Mucosa of descending colon (tissue), 3 donors: ENCODE results near the gene CD1D. TPM values are rescaled to one million over a fixed set of nuclear protein-coding genes. Genes with fewer than 3 reads are reported as not detected.

Experiments
- ATAC-seq: fragments of 200-7000 bp; cut with Tn5 transposase; one replicate; pipeline ENCODE4 v1.9.1; 2020; ENCODE audit warnings: mild to moderate bottlenecking, moderate library complexity
- DNase-seq, 3 donors: peaks; one replicate each; pipeline ENCODE4 v3.0.0-alpha.2; 2020
- H3K36me3 ChIP-seq: fragments of 200-600 bp; one replicate; pipeline ENCODE4 v1.8.0; 2021; ENCODE audit warnings: low read depth, mild to moderate bottlenecking
- H3K4me1 ChIP-seq: fragments of 200-600 bp; one replicate; pipeline ENCODE4 v1.8.0; 2021; ENCODE audit warnings: low read depth, mild to moderate bottlenecking
- H3K4me3 ChIP-seq: fragments of 200-600 bp; one replicate; pipeline ENCODE4 v1.8.0; 2021; ENCODE audit warnings: mild to moderate bottlenecking
- H3K9me3 ChIP-seq: fragments of 200-600 bp; one replicate; pipeline ENCODE4 v1.8.0; 2021; ENCODE audit warnings: mild to moderate bottlenecking
- intact Hi-C, 2 donors: fragments of 100-400 bp; cut with DNase I in 1 of 2; cut with micrococcal nuclease in 1 of 2; formaldehyde crosslinking; loops; one replicate each; pipeline versions ENCODE4 v1.11.0 to v1.11.1; 2022; cut with DNase I, micrococcal nuclease
- total RNA-seq, 3 donors: library from RNA; stranded (reverse); fragmentation: NEBNext Ultra II Directional in 2 of 3; extraction: Animal tissue kit (Norgen Biotek cat#: 25700) in 2 of 3; gene quantifications; one replicate each; pipeline versions ENCODE4 v1.2.1 to v1.2.4, GENCODE V29; 2021 to 2023
- TF ChIP-seq, protein P1 (sequence below): fragments of 200-600 bp; IDR thresholded peaks from one replicate; pipeline ENCODE4 v1.8.0; 2022; ENCODE audit warnings: antibody characterized with exemption, mild to moderate bottlenecking
- donor health status: DM: no; HTN: no; CAD: no; lungs with moderate emphysema.
- donor health status: DM: no; HTN: no; CAD: no.
- donor health status: DM: no; HTN: yes; CAD: no.

CD1D gene
- total RNA-seq, 3 donors from 2014 or later, result 2.4 to 7.5 (median 5.4) TPM

DNA sequence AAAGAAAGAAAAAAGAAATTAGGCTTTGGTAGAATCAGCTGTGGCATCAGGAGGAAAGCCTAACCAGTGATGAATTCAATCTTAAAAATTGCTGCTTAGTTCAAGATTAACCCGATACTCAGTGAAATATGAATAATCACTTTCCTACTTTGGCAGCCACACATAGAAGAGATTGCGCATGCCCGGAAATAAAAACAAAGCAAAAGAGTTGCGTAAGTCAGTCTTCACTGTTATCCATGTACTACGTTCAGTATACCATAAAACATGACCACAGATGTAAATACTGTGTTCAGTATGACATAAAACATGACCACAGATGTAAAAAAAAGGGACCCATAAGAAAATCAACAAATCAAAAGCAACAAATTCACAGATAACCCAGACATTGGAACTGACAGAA, 19.2 kb downstream of the CD1D start:
- no peak for DNase-seq
- TF ChIP-seq, protein P1, sequence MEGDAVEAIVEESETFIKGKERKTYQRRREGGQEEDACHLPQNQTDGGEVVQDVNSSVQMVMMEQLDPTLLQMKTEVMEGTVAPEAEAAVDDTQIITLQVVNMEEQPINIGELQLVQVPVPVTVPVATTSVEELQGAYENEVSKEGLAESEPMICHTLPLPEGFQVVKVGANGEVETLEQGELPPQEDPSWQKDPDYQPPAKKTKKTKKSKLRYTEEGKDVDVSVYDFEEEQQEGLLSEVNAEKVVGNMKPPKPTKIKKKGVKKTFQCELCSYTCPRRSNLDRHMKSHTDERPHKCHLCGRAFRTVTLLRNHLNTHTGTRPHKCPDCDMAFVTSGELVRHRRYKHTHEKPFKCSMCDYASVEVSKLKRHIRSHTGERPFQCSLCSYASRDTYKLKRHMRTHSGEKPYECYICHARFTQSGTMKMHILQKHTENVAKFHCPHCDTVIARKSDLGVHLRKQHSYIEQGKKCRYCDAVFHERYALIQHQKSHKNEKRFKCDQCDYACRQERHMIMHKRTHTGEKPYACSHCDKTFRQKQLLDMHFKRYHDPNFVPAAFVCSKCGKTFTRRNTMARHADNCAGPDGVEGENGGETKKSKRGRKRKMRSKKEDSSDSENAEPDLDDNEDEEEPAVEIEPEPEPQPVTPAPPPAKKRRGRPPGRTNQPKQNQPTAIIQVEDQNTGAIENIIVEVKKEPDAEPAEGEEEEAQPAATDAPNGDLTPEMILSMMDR, result no peak
- no peaks in the 10 kb centered on the region for H3K4me1 ChIP-seq
- no peaks in the 10 kb centered on the region for H3K9me3 ChIP-seq
- no peak overlapping the region for H3K4me3 ChIP-seq
- intact Hi-C loops, result loop anchor here (5.0 to 10.0 kb wide), 2 partner anchors 795 to 872 kb away; no protein-coding TSS in a partner anchor
- ATAC-seq, result peak; percentile 58
- H3K36me3 ChIP-seq, result no peaks in the 10 kb centered on the region

DNA sequence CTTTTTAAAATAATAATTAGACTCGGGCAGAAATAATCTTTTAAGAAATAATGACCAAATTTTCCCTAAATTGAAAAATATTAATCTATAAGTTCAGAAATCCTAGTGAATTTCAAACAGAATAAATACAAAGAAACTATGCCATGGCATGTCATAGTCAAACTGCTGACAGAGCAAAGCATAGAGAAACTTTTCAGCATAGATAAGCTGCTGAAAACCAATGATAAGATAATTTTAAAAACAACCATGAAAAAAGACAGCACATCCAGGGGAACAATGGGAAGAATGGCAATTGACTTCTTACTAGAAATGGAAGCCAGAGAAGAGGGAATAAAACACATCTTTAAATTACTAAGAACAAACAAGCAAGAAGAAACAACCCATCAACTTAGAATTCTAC, 19.8 kb downstream of the CD1D start:
- no peaks in the 10 kb centered on the region for H3K9me3 ChIP-seq
- H3K4me1 ChIP-seq, result no peaks in the 10 kb centered on the region
- DNase-seq (no peak), ATAC-seq (no peak)
- TF ChIP-seq, protein P1, result no peak
- no peak overlapping the region for H3K4me3 ChIP-seq
- H3K36me3 ChIP-seq, result no peaks in the 10 kb centered on the region
- intact Hi-C loops, result loop anchor here (5.0 to 10.0 kb wide), 2 partner anchors 794 to 872 kb away; no protein-coding TSS in a partner anchor

DNA sequence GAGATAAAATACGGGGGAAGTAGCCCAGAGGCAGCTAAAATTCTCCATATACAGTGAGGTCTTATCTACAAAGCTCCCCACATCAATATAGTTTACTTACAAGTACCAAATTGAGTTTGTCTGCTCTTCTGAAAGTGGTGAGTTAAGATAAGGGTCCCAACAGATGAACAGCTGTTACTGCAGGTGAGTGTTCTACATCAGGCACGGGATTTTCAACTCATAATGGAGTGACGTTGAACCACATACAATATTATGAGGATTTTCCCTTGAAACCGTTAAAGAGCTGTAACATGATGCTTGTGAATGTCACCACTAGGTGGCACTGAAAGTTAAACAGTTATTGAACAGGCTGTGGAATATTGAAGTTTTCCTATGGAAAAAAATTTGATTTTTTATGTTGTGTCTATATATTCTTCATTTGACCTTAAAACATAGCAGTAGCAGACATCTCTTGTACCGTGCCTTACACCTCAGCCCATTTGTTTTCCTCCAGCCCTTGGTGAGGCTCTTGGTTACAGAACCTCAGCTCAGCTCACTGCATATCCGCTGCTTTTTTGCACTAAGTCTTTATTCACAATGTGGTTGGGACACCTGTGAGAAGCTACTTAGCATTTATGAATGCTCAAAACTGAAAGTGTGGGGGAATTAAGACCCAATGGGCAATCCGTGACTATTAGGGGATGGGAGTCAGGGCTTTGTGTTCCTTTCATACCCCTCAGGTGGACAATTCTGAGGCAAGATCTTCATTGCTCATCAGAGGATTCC, 23.2 kb downstream of the CD1D start:
- ATAC-seq (peak; percentile 69), DNase-seq (peak in 1 of 3 donors; percentile 69)
- TF ChIP-seq, protein P1, result peak; percentile 72
- intact Hi-C loops, result loop anchor here (5.0 to 10.0 kb wide), 2 partner anchors 791 to 868 kb away; no protein-coding TSS in a partner anchor
- H3K4me1 ChIP-seq, result no peaks in the 10 kb centered on the region
- no peaks in the 10 kb centered on the region for H3K9me3 ChIP-seq
- H3K36me3 ChIP-seq, result no peaks in the 10 kb centered on the region
- no peak overlapping the region for H3K4me3 ChIP-seq

DNA sequence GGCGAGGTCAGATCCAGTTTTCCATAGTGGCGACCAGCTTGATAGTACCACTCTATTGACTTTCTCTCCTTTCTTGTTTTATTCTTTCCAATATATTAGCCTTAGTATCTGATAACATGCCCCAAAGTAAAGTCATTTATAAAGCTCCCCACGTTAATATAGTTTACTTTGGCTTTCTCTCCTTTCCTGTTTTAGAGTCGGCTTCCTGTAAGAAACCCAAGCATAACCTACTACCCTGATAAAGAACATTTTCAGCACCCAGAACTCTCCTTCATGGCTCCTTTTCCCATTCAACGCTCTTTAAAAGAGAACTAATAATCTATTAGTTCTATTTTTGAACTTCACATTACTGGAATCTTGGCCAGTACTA, 23.7 kb downstream of the CD1D start:
- Histone ChIP-seq H3K4me3 (no peak overlapping the region), H3K9me3 (no peaks in the 10 kb centered on the region), H3K36me3 (no peaks in the 10 kb centered on the region), H3K4me1 (no peaks in the 10 kb centered on the region)
- intact Hi-C loops, result loop anchor here (5.0 to 10.0 kb wide), 2 partner anchors 790 to 868 kb away; no protein-coding TSS in a partner anchor
- TF ChIP-seq, protein P1, result no peak
- DNase-seq (no peak), ATAC-seq (no peak)

DNA sequence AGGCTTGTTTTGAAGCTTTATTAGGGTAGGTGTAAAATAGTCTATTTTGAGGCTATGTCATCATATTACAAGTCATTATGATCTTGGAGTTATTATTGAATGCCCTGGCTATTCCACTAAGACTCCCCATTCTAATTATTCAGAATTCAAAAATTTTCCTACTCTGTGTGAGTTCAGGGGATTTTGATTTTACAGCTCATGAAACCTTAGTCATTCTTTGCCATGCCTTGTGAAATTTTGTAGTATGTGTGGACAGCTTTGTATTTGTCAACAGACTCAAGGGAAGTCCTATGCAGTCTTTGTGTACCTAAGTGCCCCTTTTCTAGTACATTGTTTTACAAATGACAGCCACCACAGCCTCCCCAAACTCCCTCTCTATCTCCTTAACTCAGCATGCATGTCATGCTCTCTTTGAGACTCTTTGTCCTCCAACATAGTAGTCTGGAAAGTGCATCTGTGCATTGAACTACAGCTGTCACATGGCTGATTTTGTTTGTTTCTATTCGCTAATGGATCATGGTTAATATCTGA, 28.0 kb downstream of the CD1D start:
- DNase-seq, result no peak
- no peak for ATAC-seq
- TF ChIP-seq, protein P1, result no peak
- H3K9me3 ChIP-seq, result no peaks in the 10 kb centered on the region
- intact Hi-C loops, result loop anchor here in 1 of 2 donors (5.0 to 10.0 kb wide), 2 partner anchors 786 to 864 kb away; no protein-coding TSS in a partner anchor
- no peaks in the 10 kb centered on the region for H3K4me1 ChIP-seq
- no peak overlapping the region for H3K4me3 ChIP-seq
- no peaks in the 10 kb centered on the region for H3K36me3 ChIP-seq
